K562 (cell line): ENCODE measurements around the gene G6PC3. TPM values are rescaled to one million over a fixed set of nuclear protein-coding genes. Genes with fewer than 3 reads are reported as not detected.

Experiments used
- CCAR2 ChIP-seq: fragments of 200-400 bp; formaldehyde crosslinking; IDR thresholded peaks from 2 replicates; pipeline ENCODE4 v1.6.1; 2017; ENCODE audit warnings: mild to moderate bottlenecking, low read depth, low read length
- CEBPG ChIP-seq, 3 experiments: fragments of 200-800 bp in 1 of 3; sonication (Bioruptor generic) in 1 of 3; sonication (generic) in 1 of 3; formaldehyde crosslinking in 1 of 3; IDR thresholded peaks in 2 of 3; conservative IDR thresholded peaks in 1 of 3; 2 replicates each; pipeline versions ENCODE4 v1.6.1 to v1.8.0; 2016 to 2022; ENCODE audit warnings: missing compliant biosample characterization in 2 of 3, missing genetic modification characterization in 2 of 3, mild to moderate bottlenecking in 1 of 3, missing genetic modification reagents in 1 of 3
- CREB1 ChIP-seq, 2 experiments: sonication (generic) in 1 of 2; formaldehyde crosslinking in 1 of 2; IDR thresholded peaks; 2 replicates each; pipeline versions ENCODE4 v1.6.1 to v1.8.0; 2012 to 2022; ENCODE audit warnings: inconsistent platforms in 1 of 2, mild to moderate bottlenecking in 1 of 2, missing genetic modification reagents in 1 of 2, moderate library complexity in 1 of 2
- ETV6 ChIP-seq, 3 experiments: fragments of 150-350 bp in 1 of 3; sonication (generic) in 1 of 3; formaldehyde crosslinking in 1 of 3; IDR thresholded peaks; 2 replicates each; pipeline versions ENCODE4 v1.6.1 to v1.8.0; 2014 to 2022; ENCODE audit warnings: borderline replicate concordance in 2 of 3, low read depth in 2 of 3, antibody characterized with exemption in 1 of 3, low read length in 1 of 3, mild to moderate bottlenecking in 1 of 3, missing genetic modification reagents in 1 of 3
- EZH2 ChIP-seq: IDR thresholded peaks from 2 replicates; pipeline ENCODE4 v1.6.1; 2012; ENCODE audit warnings: low read depth, mild to moderate bottlenecking, inconsistent platforms, low read length, borderline replicate concordance
- FOXK2 ChIP-seq, 2 experiments: fragments of 450-650 bp; IDR thresholded peaks in 1 of 2; conservative IDR thresholded peaks in 1 of 2; 2 replicates each; pipeline ENCODE4 v1.6.1; 2016; ENCODE audit warnings: low read depth in 2 of 2, mild to moderate bottlenecking in 1 of 2
- HDAC1 ChIP-seq, 2 experiments: fragments of 450-650 bp; IDR thresholded peaks; 2 replicates each; pipeline ENCODE4 v1.6.1; 2016 to 2017; ENCODE audit warnings: inconsistent platforms in 1 of 2, mild to moderate bottlenecking in 1 of 2, moderate library complexity in 1 of 2
- HMGXB4 ChIP-seq: sonication (generic); formaldehyde crosslinking; IDR thresholded peaks from 2 replicates; pipeline ENCODE4 v1.8.1; 2023; ENCODE audit warnings: mild to moderate bottlenecking, missing genetic modification reagents
- SPI1 ChIP-seq: IDR thresholded peaks from 2 replicates; pipeline ENCODE4 v1.6.1; 2011; ENCODE audit warnings: low read depth, low read length, control low read depth, borderline replicate concordance
- SRSF3 ChIP-seq: fragments of 200-400 bp; formaldehyde crosslinking; IDR thresholded peaks from 2 replicates; pipeline ENCODE4 v1.6.1; 2016; ENCODE audit warnings: mild to moderate bottlenecking, low read length, moderate library complexity; ENCODE audit not compliant: insufficient read depth
- ZNF561 ChIP-seq: fragments of 450-650 bp; formaldehyde crosslinking; conservative IDR thresholded peaks from 2 replicates; pipeline ENCODE4 v1.4.0; 2020; ENCODE audit warnings: mild to moderate bottlenecking, moderate library complexity
- ZSCAN32 ChIP-seq: fragments of 450-650 bp; formaldehyde crosslinking; IDR thresholded peaks from 2 replicates; pipeline ENCODE4 v1.4.0; 2020; ENCODE audit warnings: mild to moderate bottlenecking, moderate library complexity
- polyA plus RNA-seq, 8 experiments: library from polyadenylated mRNA; depleted of rRNA in 4 of 8; stranded (reverse) in 5 of 8; unstranded in 3 of 8; fragments of >200 nt; fragmentation: Nextera tagmentation in 2 of 8; fragmentation: Illumina TruSeq in 1 of 8; extraction: Ambion mirVana in 2 of 8; extraction: Trizol in 1 of 8; gene quantifications; 2 replicates each; pipeline versions ENCODE4 v1.2.1 to v1.2.3, GENCODE V29; 2011 to 2014; ENCODE audit warnings: inconsistent platforms in 1 of 8, missing spikeins in 1 of 8
- total RNA-seq, 7 experiments: library from RNA; depleted of rRNA in 6 of 7; stranded (reverse); fragments of >200 nt in 6 of 7; fragmentation: Illumina TruSeq in 2 of 7; extraction: Trizol in 2 of 7; gene quantifications; 2 replicates each; pipeline versions ENCODE4 v1.2.1 to v1.2.3, GENCODE V29; 2011 to 2021; ENCODE audit warnings: low replicate concordance in 1 of 7
- TF ChIP-seq, protein P1 (sequence below): conservative IDR thresholded peaks from 2 replicates; pipeline ENCODE4 v1.6.1; 2011; ENCODE audit warnings: low read depth, mild to moderate bottlenecking, low read length; ENCODE audit not compliant: control insufficient read depth
- TF ChIP-seq, protein P2 (sequence below): fragments of 450-650 bp; IDR thresholded peaks from 2 replicates; pipeline ENCODE4 v1.7.1; 2018; ENCODE audit warnings: mild to moderate bottlenecking, low read depth; ENCODE audit not compliant: partially characterized antibody

G6PC3 gene
- total and polyA plus RNA-seq, 9 of the 15 experiments (the other 6 are each of a cell fraction or from before 2014, with no cell fraction given) = 10.4 to 57.8 (median 31.1) TPM

GRCh38 chr17:44086364-44087311, 16.1 kb downstream of the G6PC3 start (continued):
- TF ChIP-seq, protein P1, sequence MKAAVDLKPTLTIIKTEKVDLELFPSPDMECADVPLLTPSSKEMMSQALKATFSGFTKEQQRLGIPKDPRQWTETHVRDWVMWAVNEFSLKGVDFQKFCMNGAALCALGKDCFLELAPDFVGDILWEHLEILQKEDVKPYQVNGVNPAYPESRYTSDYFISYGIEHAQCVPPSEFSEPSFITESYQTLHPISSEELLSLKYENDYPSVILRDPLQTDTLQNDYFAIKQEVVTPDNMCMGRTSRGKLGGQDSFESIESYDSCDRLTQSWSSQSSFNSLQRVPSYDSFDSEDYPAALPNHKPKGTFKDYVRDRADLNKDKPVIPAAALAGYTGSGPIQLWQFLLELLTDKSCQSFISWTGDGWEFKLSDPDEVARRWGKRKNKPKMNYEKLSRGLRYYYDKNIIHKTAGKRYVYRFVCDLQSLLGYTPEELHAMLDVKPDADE = 0 out of 2 replicates have a peak, but pooled peaks have one; percentile 27
- TF ChIP-seq ZNF561 (CRISPR knock-in tag) (no peak), HDAC1 (IDR thresholded peaks at IDR 0.05) (peak in 1 of 2 experiments; percentile 64; a peak in 2 of 4 replicates), FOXK2 (conservative IDR thresholded peaks at IDR 0.05 in 1 of 2, IDR thresholded peaks at IDR 0.05 in 1 of 2; ENCODE audit: low read depth in 2 of 2) (peak; percentile 67 to 68), SRSF3 (no peak), CREB1 (IDR thresholded peaks at IDR 0.05) (peak; percentile 30; the same call in 1 of the 2 replicates), CREB1 (CRISPR knock-in tag; IDR thresholded peaks at IDR 0.05) (no peak), CCAR2 (no peak), ETV6 (IDR thresholded peaks at IDR 0.05; ENCODE audit: borderline replicate concordance in 1 of 2, low read depth in 2 of 2, low read length in 1 of 2) (no peak), ETV6 (CRISPR knock-in tag; IDR thresholded peaks at IDR 0.05; ENCODE audit: borderline replicate concordance) (no peak), SPI1 (0 out of 2 replicates have a peak, but pooled peaks have one; percentile 5), CEBPG (CRISPR knock-in tag; IDR thresholded peaks at IDR 0.05) (no peak), CEBPG (tag; conservative IDR thresholded peaks at IDR 0.05 in 1 of 2, IDR thresholded peaks at IDR 0.05 in 1 of 2) (no peak), ZSCAN32 (no peak), EZH2 (no peak), HMGXB4 (CRISPR knock-in tag) (no peak)
- TF ChIP-seq, protein P2, sequence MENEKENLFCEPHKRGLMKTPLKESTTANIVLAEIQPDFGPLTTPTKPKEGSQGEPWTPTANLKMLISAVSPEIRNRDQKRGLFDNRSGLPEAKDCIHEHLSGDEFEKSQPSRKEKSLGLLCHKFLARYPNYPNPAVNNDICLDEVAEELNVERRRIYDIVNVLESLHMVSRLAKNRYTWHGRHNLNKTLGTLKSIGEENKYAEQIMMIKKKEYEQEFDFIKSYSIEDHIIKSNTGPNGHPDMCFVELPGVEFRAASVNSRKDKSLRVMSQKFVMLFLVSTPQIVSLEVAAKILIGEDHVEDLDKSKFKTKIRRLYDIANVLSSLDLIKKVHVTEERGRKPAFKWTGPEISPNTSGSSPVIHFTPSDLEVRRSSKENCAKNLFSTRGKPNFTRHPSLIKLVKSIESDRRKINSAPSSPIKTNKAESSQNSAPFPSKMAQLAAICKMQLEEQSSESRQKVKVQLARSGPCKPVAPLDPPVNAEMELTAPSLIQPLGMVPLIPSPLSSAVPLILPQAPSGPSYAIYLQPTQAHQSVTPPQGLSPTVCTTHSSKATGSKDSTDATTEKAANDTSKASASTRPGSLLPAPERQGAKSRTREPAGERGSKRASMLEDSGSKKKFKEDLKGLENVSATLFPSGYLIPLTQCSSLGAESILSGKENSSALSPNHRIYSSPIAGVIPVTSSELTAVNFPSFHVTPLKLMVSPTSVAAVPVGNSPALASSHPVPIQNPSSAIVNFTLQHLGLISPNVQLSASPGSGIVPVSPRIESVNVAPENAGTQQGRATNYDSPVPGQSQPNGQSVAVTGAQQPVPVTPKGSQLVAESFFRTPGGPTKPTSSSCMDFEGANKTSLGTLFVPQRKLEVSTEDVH = no peak
